GM12878 (cell line): ENCODE results near the gene SGTB. TPM values are rescaled to one million over a fixed set of nuclear protein-coding genes. Genes with fewer than 3 reads are reported as not detected.

Experiments
- ATAC-seq: fragments of 200-7000 bp; cut with Tn5 transposase; 3 replicates; pipeline ENCODE4 v1.9.1; 2020; ENCODE audit warnings: mild to moderate bottlenecking, moderate library complexity
- BruUV-seq: library from RNA; stranded (reverse); fragments of 400-500 nt; replicated peaks from 2 replicates; lab custom pipeline; 2021; lab: Mats Ljungman, UMichigan
- CTCF ChIA-PET: fragments of 300-600 bp; sonication (Branson Sonifier 250); formaldehyde crosslinking; extraction: SDS; loops from one replicate; lab custom pipeline; 2021; ENCODE audit warnings: inconsistent platforms; lab: Yijun Ruan, JAX
- POLR2A ChIA-PET: fragments of 350-600 bp; formaldehyde crosslinking; extraction: SDS; loops from one replicate; lab custom pipeline; 2021; ENCODE audit warnings: inconsistent platforms; lab: Charles Lee
- RAD21 ChIA-PET: fragments of 300-600 bp; sonication (Branson Sonifier 250); formaldehyde crosslinking; loops from one replicate; lab custom pipeline; 2023; ENCODE audit warnings: antibody characterized with exemption; ENCODE audit not compliant: unreplicated experiment; lab: Charles Lee
- SMC1A ChIA-PET: fragments of 300-600 bp; sonication (Branson Sonifier 250); formaldehyde crosslinking; loops from one replicate; lab custom pipeline; 2023; ENCODE audit not compliant: unreplicated experiment, uncharacterized antibody; lab: Charles Lee
- DNase-seq: peaks from one replicate; pipeline ENCODE4 v3.0.0-alpha.2; 2011; ENCODE audit warnings: low read depth, low spot score
- FAIRE-seq: peaks from 3 replicates; lab custom pipeline; 2011; peaks lifted over from hg19 to GRCh38; lab: Jason Lieb, UNC
- H2AFZ ChIP-seq: 2 replicates; pipeline ENCODE4 v1.6.0; 2011; ENCODE audit warnings: low read depth, low read length, control low read depth; ENCODE audit not compliant: control insufficient read depth
- H3K27ac ChIP-seq: 2 replicates; pipeline ENCODE4 v1.5.1; 2011; ENCODE audit warnings: control low read depth; ENCODE audit not compliant: control insufficient read depth, insufficient read depth
- H3K27me3 ChIP-seq, 2 experiments: replicated peaks in 1 of 2; 2 replicates each; pipeline versions ENCODE4 v1.6.0 to v1.6.1; 2011; ENCODE audit warnings: low read length in 1 of 2; ENCODE audit not compliant: control insufficient read depth in 2 of 2, insufficient read depth in 2 of 2
- H3K36me3 ChIP-seq, 2 experiments: 2 replicates each; pipeline ENCODE4 v1.5.1; 2011; ENCODE audit warnings: low read length in 1 of 2; ENCODE audit not compliant: control insufficient read depth in 2 of 2, insufficient read depth in 2 of 2
- H3K4me1 ChIP-seq: 2 replicates; pipeline ENCODE4 v1.6.1; 2011; ENCODE audit warnings: mild to moderate bottlenecking, low read length, moderate library complexity, mixed read lengths; ENCODE audit not compliant: control insufficient read depth, insufficient read depth
- H3K4me2 ChIP-seq: 2 replicates; pipeline ENCODE4 v1.6.0; 2011; ENCODE audit warnings: control low read depth; ENCODE audit not compliant: control insufficient read depth, insufficient read depth
- H3K4me3 ChIP-seq: fragments of 200-600 bp; sonication (generic); 2 replicates; pipeline ENCODE4 v1.5.1; 2016
- H3K79me2 ChIP-seq: 2 replicates; pipeline ENCODE4 v1.6.0; 2011; ENCODE audit warnings: low read length; ENCODE audit not compliant: control insufficient read depth, insufficient read depth
- H3K9ac ChIP-seq: 2 replicates; pipeline ENCODE4 v1.8.0; 2011; ENCODE audit warnings: low read length, control low read depth, mixed read lengths; ENCODE audit not compliant: control insufficient read depth, insufficient read depth
- H3K9me3 ChIP-seq: replicated peaks from 3 replicates; pipeline ENCODE4 v1.5.1; 2011; ENCODE audit warnings: mild to moderate bottlenecking, low read length; ENCODE audit not compliant: control insufficient read depth, insufficient read depth
- H4K20me1 ChIP-seq: 2 replicates; pipeline ENCODE4 v1.6.0; 2011; ENCODE audit not compliant: control insufficient read depth, insufficient read depth
- BMI1 ChIP-seq: fragments of 450-650 bp; IDR thresholded peaks from 2 replicates; pipeline ENCODE4 v1.6.1; 2016; ENCODE audit warnings: mild to moderate bottlenecking, moderate library complexity, borderline replicate concordance
- CREB1 ChIP-seq: IDR thresholded peaks from 2 replicates; pipeline ENCODE4 v1.6.1; 2012; ENCODE audit warnings: low read depth, mild to moderate bottlenecking, inconsistent platforms
- EGR1 ChIP-seq, 2 experiments: IDR thresholded peaks; 1 replicate in 1 of 2; 2 replicates in 1 of 2; pipeline ENCODE4 v1.6.1; 2011 to 2012; ENCODE audit warnings: low read depth in 2 of 2, low read length in 2 of 2, borderline replicate concordance in 1 of 2, mild to moderate bottlenecking in 1 of 2, moderate library complexity in 1 of 2
- HDAC6 ChIP-seq: fragments of 200-600 bp; sonication (generic); IDR thresholded peaks from one replicate; pipeline ENCODE4 v1.8.0; 2017; ENCODE audit warnings: antibody characterized with exemption; ENCODE audit not compliant: unreplicated experiment
- HDGF ChIP-seq: fragments of 450-650 bp; IDR thresholded peaks from 2 replicates; pipeline ENCODE4 v1.6.1; 2016; ENCODE audit warnings: antibody characterized with exemption
- NR2F1 ChIP-seq: fragments of 450-650 bp; conservative IDR thresholded peaks from 2 replicates; pipeline ENCODE4 v1.6.1; 2017; ENCODE audit warnings: mild to moderate bottlenecking
- NRF1 ChIP-seq: conservative IDR thresholded peaks from 2 replicates; pipeline ENCODE4 v1.6.1; 2011; ENCODE audit warnings: mild to moderate bottlenecking, low read depth, low read length, improper control_type of control experiment
- SIN3A ChIP-seq: IDR thresholded peaks from 2 replicates; pipeline ENCODE4 v1.6.1; 2012; ENCODE audit warnings: low read depth, low read length, improper control_type of control experiment
- SPI1 ChIP-seq: IDR thresholded peaks from 2 replicates; pipeline ENCODE4 v1.6.1; 2011; ENCODE audit warnings: low read depth, mild to moderate bottlenecking, low read length, moderate library complexity, borderline replicate concordance; ENCODE audit not compliant: insufficient read depth
- STAT1 ChIP-seq: fragments of 450-650 bp; conservative IDR thresholded peaks from 2 replicates; pipeline ENCODE4 v1.6.1; 2014; ENCODE audit warnings: antibody characterized with exemption, mild to moderate bottlenecking
- ZBTB33 ChIP-seq: fragments of 450-650 bp; IDR thresholded peaks from 2 replicates; pipeline ENCODE4 v1.6.1; 2017; ENCODE audit warnings: mild to moderate bottlenecking
- ZNF687 ChIP-seq: fragments of 450-650 bp; IDR thresholded peaks from 2 replicates; pipeline ENCODE4 v1.6.1; 2017; ENCODE audit warnings: mild to moderate bottlenecking, moderate library complexity
- WGBS: methylation state at CpG from one replicate; pipeline ENCODE4 v1.1.6; 2016; ENCODE audit warnings: low lambda C conversion rate; ENCODE audit not compliant: insufficient replicate concordance, insufficient coverage; ENCODE audit errors: missing lambda C conversion rate; 5-methylcytosine and 5-hydroxymethylcytosine counted together
- in situ Hi-C: fragments of 300-500 bp; cut with MboI; formaldehyde crosslinking; loops from 9 replicates; pipeline ENCODE4 v1.14.3; 2018; ENCODE audit warnings: mixed read lengths
- intact Hi-C: fragments of 100-400 bp; cut with micrococcal nuclease; formaldehyde crosslinking; loops from one replicate; pipeline ENCODE4 v1.14.2; 2022; ENCODE audit not compliant: unreplicated experiment
- polyA plus RNA-seq, 11 experiments: library from polyadenylated mRNA; depleted of rRNA in 4 of 11; unstranded in 6 of 11; stranded (reverse) in 5 of 11; fragments of >200 nt; fragmentation: Nextera tagmentation in 4 of 11; fragmentation: Illumina TruSeq in 1 of 11; extraction: Ambion mirVana in 4 of 11; extraction: Trizol in 1 of 11; gene quantifications; 1 replicate in 1 of 11; 2 replicates in 10 of 11; pipeline versions ENCODE4 v1.2.1 to v1.2.3, GENCODE V29; 2011 to 2016; ENCODE audit warnings: inconsistent platforms in 2 of 11, missing spikeins in 2 of 11, low read depth in 1 of 11
- total RNA-seq, 4 experiments: library from RNA; depleted of rRNA in 3 of 4; stranded (reverse); fragments of >200 nt in 3 of 4; fragmentation: Illumina TruSeq in 1 of 4; extraction: Trizol in 1 of 4; gene quantifications; 2 replicates each; pipeline versions ENCODE4 v1.2.1 to v1.2.3, GENCODE V29; 2013 to 2021
- TF ChIP-seq, protein P1 (sequence below): fragments of 450-650 bp; IDR thresholded peaks from 2 replicates; pipeline ENCODE4 v1.6.1; 2017; ENCODE audit warnings: mild to moderate bottlenecking, low read depth, inconsistent platforms; ENCODE audit not compliant: poor library complexity, severe bottlenecking

SGTB gene
- total and polyA plus RNA-seq, 10 of the 15 experiments (the other 5 are each of a cell fraction or from before 2014, with no cell fraction given), result 1.0 to 7.8 (median 5.4) TPM

GRCh38 chr5:65695162-65695755, 26.6 kb downstream of the SGTB start (continued):
- TF ChIP-seq ZNF687, result no peak
- no peak for TF ChIP-seq NR2F1
- no peak for TF ChIP-seq CREB1
- no peak for TF ChIP-seq HDAC6
- no peak for TF ChIP-seq BMI1

GRCh38 chr5:65693121-65693520, 28.8 kb downstream of the SGTB start:
- H3K9me3 ChIP-seq, result no peaks in the 10 kb centered on the region
- TF ChIP-seq STAT1, result no peak
- no peak for TF ChIP-seq EGR1 (IDR thresholded peaks at IDR 0.05; ENCODE audit: borderline replicate concordance in 1 of 2, low read depth in 2 of 2, low read length in 2 of 2)
- no peak for TF ChIP-seq ZBTB33
- TF ChIP-seq, protein P1, sequence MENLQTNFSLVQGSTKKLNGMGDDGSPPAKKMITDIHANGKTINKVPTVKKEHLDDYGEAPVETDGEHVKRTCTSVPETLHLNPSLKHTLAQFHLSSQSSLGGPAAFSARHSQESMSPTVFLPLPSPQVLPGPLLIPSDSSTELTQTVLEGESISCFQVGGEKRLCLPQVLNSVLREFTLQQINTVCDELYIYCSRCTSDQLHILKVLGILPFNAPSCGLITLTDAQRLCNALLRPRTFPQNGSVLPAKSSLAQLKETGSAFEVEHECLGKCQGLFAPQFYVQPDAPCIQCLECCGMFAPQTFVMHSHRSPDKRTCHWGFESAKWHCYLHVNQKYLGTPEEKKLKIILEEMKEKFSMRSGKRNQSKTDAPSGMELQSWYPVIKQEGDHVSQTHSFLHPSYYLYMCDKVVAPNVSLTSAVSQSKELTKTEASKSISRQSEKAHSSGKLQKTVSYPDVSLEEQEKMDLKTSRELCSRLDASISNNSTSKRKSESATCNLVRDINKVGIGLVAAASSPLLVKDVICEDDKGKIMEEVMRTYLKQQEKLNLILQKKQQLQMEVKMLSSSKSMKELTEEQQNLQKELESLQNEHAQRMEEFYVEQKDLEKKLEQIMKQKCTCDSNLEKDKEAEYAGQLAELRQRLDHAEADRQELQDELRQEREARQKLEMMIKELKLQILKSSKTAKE, result no peak
- TF ChIP-seq SIN3A, result no peak
- no peak for TF ChIP-seq HDGF
- TF ChIP-seq NRF1, result no peak
- TF ChIP-seq SPI1, result no peak
- peaks cover 0 to 2% of the 10 kb centered on the region in 2 experiments; a peak in 1 of 4 replicates for H3K36me3 ChIP-seq
- no peak overlapping the region for H3K9ac ChIP-seq
- ChIA-PET CTCF (no interaction called here), SMC1A (no interaction called here), POLR2A (no interaction called here), RAD21 (no interaction called here)
- in situ Hi-C loops (no loop called here), intact Hi-C loops (no loop called here)
- no peak overlapping the region for H2AFZ ChIP-seq
- no peaks in the 10 kb centered on the region for H3K79me2 ChIP-seq
- FAIRE-seq (no peak), ATAC-seq (no peak), DNase-seq (no peak)
- no TSS peak for BruUV-seq
- no peak overlapping the region for H3K4me2 ChIP-seq
- no peak overlapping the region for H3K4me3 ChIP-seq
- no peaks in the 10 kb centered on the region for H3K27me3 ChIP-seq
- no peaks in the 10 kb centered on the region for H4K20me1 ChIP-seq
- H3K27ac ChIP-seq, result no peak overlapping the region
- H3K4me1 ChIP-seq, result peaks cover 4% of the 10 kb centered on the region; the same call in 1 of the 2 replicates
- WGBS, result 100% methylated on average over 1 of the region's 2 CpGs
